ENCODE measurements around the gene IGF2BP3.

DNA sequence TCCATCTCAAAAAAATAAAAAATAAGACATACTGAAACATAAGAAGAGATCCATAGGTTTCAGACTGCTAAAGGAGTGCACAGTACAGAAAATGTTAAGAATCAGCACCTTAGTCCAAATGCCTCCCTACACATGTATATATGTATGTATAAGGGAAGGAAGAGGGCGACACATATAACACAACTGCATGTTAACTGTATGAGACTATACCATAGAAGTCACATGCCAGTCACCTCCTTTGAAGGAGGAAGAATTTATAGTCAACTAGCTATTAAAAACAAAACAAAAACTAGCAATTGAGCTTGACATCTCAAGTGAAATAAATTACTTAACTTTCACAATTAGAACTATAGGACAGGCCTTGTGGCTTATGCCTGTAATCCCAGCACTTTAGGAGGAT lies 50.4 kb downstream of the IGF2BP3 start:
- no peak for TF ChIP-seq SUZ12 (IDR thresholded peaks at IDR 0.05; ENCODE audit: extremely low read depth, insufficient read depth, insufficient read length)
- TF ChIP-seq ZNF274 (IDR thresholded peaks at IDR 0.05; ENCODE audit: low read depth, low read length), result no peak

Measured in NT2/D1 (cell line).